GM19023 (cell line): ENCODE results near the gene TMEM225B.
"Not testable (repeated sequence)": the region's sequence is repeated elsewhere in the genome, so short reads cannot be mapped to it uniquely, and the experiment has no call there.

Experiments
- ATAC-seq: cut with Tn5 transposase; IDR thresholded peaks from one replicate; pipeline ENCODE4 v1.9.1; 2021; ENCODE audit warnings: mild to moderate bottlenecking, moderate library complexity; ENCODE audit not compliant: unreplicated experiment

Gene TMEM225B

GRCh38 chr7:99653754-99654153 is 55.7 kb downstream of the TMEM225B start:
- ATAC-seq, result no peak

- not testable (repeated sequence) for ATAC-seq
Measured at GRCh38 chr7:99654626-99655025, 56.6 kb downstream of the TMEM225B start.

DNA sequence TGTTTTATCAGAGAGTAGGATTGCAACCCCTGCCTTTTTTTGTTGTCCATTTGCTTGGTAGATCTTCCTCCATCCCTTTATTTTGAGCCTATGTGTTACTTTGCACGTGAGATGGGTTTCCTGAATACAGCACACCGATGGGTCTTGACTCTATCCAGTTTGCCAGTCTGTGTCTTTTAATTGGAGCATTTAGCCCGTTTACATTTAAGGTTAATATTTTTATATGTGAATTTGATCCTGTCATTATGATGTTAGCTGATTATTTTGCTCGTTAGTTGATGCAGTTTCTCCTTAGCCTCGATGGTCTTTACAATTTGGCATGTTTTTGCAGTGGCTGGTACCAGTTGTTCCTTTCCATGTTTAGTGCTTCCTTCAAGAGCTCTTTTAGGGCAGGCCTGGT is 59.8 kb downstream of the TMEM225B start:
- ATAC-seq, result not testable (repeated sequence)
